ENCODE measurements around the gene ENC1.

DNA sequence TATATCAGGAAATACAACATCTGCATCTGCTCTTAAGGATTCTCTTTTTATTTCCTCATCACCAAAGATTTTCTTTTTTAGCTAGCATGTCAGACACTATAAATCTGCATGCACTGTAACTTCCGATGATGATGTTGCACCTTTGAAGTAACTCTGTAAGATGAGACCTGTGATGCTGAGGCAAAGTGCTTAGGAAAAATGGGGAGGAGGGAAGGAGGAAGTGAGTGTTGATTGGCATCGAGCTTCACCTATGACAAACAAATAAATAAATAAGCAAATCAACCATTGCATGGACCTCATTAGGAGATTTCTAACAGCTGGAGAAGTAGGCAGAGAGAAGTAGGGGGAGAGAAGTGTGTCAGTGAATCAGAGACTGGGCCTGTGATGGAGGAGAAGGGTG lies 52.6 kb downstream of the ENC1 start:
- TF ChIP-seq EZH2 (IDR thresholded peaks at IDR 0.05; ENCODE audit: borderline replicate concordance, low read length) = no peak
- TF ChIP-seq, protein P1, sequence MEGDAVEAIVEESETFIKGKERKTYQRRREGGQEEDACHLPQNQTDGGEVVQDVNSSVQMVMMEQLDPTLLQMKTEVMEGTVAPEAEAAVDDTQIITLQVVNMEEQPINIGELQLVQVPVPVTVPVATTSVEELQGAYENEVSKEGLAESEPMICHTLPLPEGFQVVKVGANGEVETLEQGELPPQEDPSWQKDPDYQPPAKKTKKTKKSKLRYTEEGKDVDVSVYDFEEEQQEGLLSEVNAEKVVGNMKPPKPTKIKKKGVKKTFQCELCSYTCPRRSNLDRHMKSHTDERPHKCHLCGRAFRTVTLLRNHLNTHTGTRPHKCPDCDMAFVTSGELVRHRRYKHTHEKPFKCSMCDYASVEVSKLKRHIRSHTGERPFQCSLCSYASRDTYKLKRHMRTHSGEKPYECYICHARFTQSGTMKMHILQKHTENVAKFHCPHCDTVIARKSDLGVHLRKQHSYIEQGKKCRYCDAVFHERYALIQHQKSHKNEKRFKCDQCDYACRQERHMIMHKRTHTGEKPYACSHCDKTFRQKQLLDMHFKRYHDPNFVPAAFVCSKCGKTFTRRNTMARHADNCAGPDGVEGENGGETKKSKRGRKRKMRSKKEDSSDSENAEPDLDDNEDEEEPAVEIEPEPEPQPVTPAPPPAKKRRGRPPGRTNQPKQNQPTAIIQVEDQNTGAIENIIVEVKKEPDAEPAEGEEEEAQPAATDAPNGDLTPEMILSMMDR (IDR thresholded peaks at IDR 0.05; ENCODE audit: low read length) = no peak
